DMS153 treated with DMSO at 0.1 percent for 48 hours (cell line): ENCODE measurements around the gene USP49.

Source experiments
- DNase-seq: peaks from one replicate; lab custom pipeline; 2025; ENCODE audit not compliant: unreplicated experiment; lab: John Stamatoyannopoulos, UW

Gene USP49

GRCh38 chr6:41759905-41760579, 135.1 kb downstream of the USP49 start:
- DNase-seq = no peak

GRCh38 chr6:41759106-41759904, 135.9 kb downstream of the USP49 start:
- no peak for DNase-seq

GRCh38 chr6:41758641-41759035, 136.5 kb downstream of the USP49 start:
- no peak for DNase-seq

GRCh38 chr6:41757931-41758640, 137.1 kb downstream of the USP49 start:
- DNase-seq = no peak

GRCh38 chr6:41757271-41757670, 137.9 kb downstream of the USP49 start:
- no peak for DNase-seq

GRCh38 chr6:41756354-41756753, 138.8 kb downstream of the USP49 start:
- DNase-seq = no peak

- DNase-seq = no peak
These were observed 139.3 kb downstream of the USP49 start for GRCh38 chr6:41755895-41756294.

- DNase-seq = no peak
These were observed 144.8 kb downstream of the USP49 start for GRCh38 chr6:41750374-41750773.

GRCh38 chr6:41748542-41748941, 146.6 kb downstream of the USP49 start:
- no peak for DNase-seq

GRCh38 chr6:41748102-41748477, 147.1 kb downstream of the USP49 start:
- no peak for DNase-seq

- no peak for DNase-seq
These were observed 147.7 kb downstream of the USP49 start, which contains the start of gene PGC for GRCh38 chr6:41747256-41748101. Gene PGC, minus strand, starts transcription at chr6:41747397. Its CDS starts 63 bp downstream, at chr6:41747334.

- DNase-seq = no peak
These were observed 149.1 kb downstream of the USP49 start for GRCh38 chr6:41746107-41746506.

GRCh38 chr6:41744236-41744787, 150.9 kb downstream of the USP49 start:
- no peak for DNase-seq

- no peak for DNase-seq
These were observed 151.6 kb downstream of the USP49 start for GRCh38 chr6:41743406-41744235.

- no peak for DNase-seq
These were observed 153.3 kb downstream of the USP49 start for GRCh38 chr6:41741625-41742490.

- no peak for DNase-seq
These were observed 154.6 kb downstream of the USP49 start for GRCh38 chr6:41740366-41741162.
